Prostate gland (tissue), 2 donors: ENCODE data around the gene GPR4. TPM values are rescaled to one million over a fixed set of nuclear protein-coding genes. Genes with fewer than 3 reads are reported as not detected.

Source experiments
- DNase-seq: peaks from one replicate; pipeline ENCODE4 v3.0.0-alpha.2; 2019; ENCODE audit warnings: low spot score
- H3K27ac ChIP-seq, 2 donors: fragments of 200-600 bp; sonication (generic); 2 replicates each; pipeline ENCODE4 v1.5.1; 2017 to 2019
- H3K27me3 ChIP-seq: fragments of 200-600 bp; sonication (generic); replicated peaks from 2 replicates; pipeline ENCODE4 v1.5.1; 2019; ENCODE audit not compliant: insufficient read depth
- H3K36me3 ChIP-seq, 2 donors: fragments of 200-600 bp; sonication (generic); 1 replicate in 1 of 2; 2 replicates in 1 of 2; pipeline versions ENCODE4 v1.5.1 to v1.8.1; 2017 to 2019
- H3K4me1 ChIP-seq: fragments of 200-600 bp; sonication (generic); replicated peaks from 2 replicates; pipeline ENCODE4 v1.5.1; 2019
- H3K4me3 ChIP-seq, 2 donors: fragments of 200-600 bp; sonication (generic); 2 replicates each; pipeline ENCODE4 v1.5.1; 2017 to 2019
- H3K9me3 ChIP-seq: fragments of 200-600 bp; sonication (generic); 2 replicates; pipeline ENCODE4 v1.5.1; 2017
- CTCF ChIP-seq, 4 experiments: fragments of 200-600 bp in 2 of 4; fragments of 450-650 bp in 2 of 4; sonication (generic) in 2 of 4; IDR thresholded peaks; 1 replicate in 3 of 4; 2 replicates in 1 of 4; pipeline ENCODE4 v1.5.1; 2016 to 2019; ENCODE audit warnings: antibody characterized with exemption in 4 of 4, mild to moderate bottlenecking in 2 of 4, moderate library complexity in 2 of 4
- POLR2A ChIP-seq: fragments of 450-650 bp; IDR thresholded peaks from one replicate; pipeline ENCODE4 v1.6.1; 2016; ENCODE audit warnings: antibody characterized with exemption, mild to moderate bottlenecking
- POLR2AphosphoS5 ChIP-seq: sonication (generic); formaldehyde crosslinking; IDR thresholded peaks from one replicate; pipeline ENCODE4 v1.6.1; 2017; ENCODE audit warnings: antibody characterized with exemption
- WGBS: methylation state at CpG from one replicate; pipeline ENCODE4 v1.1.5; 2018; 5-methylcytosine and 5-hydroxymethylcytosine counted together
- intact Hi-C: fragments of 100-400 bp; cut with DNase I; formaldehyde crosslinking; loops from one replicate; pipeline ENCODE4 v1.14.2; 2022
- total RNA-seq, 2 donors: library from RNA; depleted of rRNA; stranded (reverse); fragments of >200 nt; gene quantifications; one replicate each; pipeline ENCODE4 v1.1.0, GENCODE V29; 2016

GPR4 gene
- total RNA-seq, 2 donors from 2014 or later: 0.55 to 2.4 TPM

DNA sequence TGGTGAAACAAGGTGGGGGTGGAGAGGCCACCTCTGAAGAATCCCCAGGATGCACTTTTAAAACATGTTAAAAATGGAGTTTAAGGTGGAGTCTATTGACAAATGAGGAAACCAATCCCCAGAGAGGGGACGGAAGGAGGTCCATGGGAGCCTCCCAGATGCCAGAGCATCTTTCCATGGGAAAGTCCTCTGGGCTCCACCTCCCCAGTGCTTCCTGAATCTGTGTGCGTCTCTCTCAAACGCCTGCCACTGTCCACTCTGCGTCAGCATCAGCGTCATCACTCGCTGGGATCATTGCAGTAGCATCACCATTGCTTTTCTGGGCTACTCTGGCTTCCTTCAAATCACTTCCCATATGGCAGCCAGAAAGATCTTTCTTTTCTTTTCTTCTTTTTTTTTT, 6.2 kb downstream of the GPR4 start:
- Histone ChIP-seq H3K36me3 (no peaks in the 10 kb centered on the region), H3K9me3 (no peaks in the 10 kb centered on the region), H3K4me1 (no peaks in the 10 kb centered on the region), H3K4me3 (no peak overlapping the region), H3K27me3 (peaks cover 9% of the 10 kb centered on the region), H3K27ac (no peak overlapping the region)
- TF ChIP-seq POLR2AphosphoS5 (no peak), POLR2A (no peak), CTCF (IDR thresholded peaks at IDR 0.05) (no peak)
- intact Hi-C loops: no loop called here
- DNase-seq: no peak
- 57% methylated on average over 6 of the region's 6 CpGs for WGBS

GRCh38 chr19:45593520-45593919, 8.5 kb downstream of the GPR4 start:
- WGBS: 5% methylated on average over 1 of the region's 1 CpG
- Histone ChIP-seq H3K4me3 (no peak overlapping the region), H3K27me3 (no peaks in the 10 kb centered on the region), H3K27ac (no peak overlapping the region), H3K36me3 (no peaks in the 10 kb centered on the region), H3K4me1 (no peaks in the 10 kb centered on the region), H3K9me3 (no peaks in the 10 kb centered on the region)
- intact Hi-C loops: no loop called here
- DNase-seq: no peak
- TF ChIP-seq CTCF (IDR thresholded peaks at IDR 0.05) (no peak), POLR2AphosphoS5 (no peak), POLR2A (no peak)

GRCh38 chr19:45592366-45592765, 9.6 kb downstream of the GPR4 start:
- TF ChIP-seq POLR2A (no peak), POLR2AphosphoS5 (no peak), CTCF (IDR thresholded peaks at IDR 0.05) (no peak)
- intact Hi-C loops: no loop called here

GRCh38 chr19:45591638-45592005, 10.4 kb downstream of the GPR4 start:
- intact Hi-C loops: no loop called here

More at GRCh38 chr19:45592366-45592765, 9.6 kb downstream of the GPR4 start:
- H3K27ac ChIP-seq: no peak overlapping the region
- no peaks in the 10 kb centered on the region for H3K9me3 ChIP-seq
- H3K4me1 ChIP-seq: no peaks in the 10 kb centered on the region
- H3K27me3 ChIP-seq: no peaks in the 10 kb centered on the region
- no peak for DNase-seq
- H3K4me3 ChIP-seq: no peak overlapping the region
- 61% methylated on average over 4 of the region's 4 CpGs for WGBS
- H3K36me3 ChIP-seq: no peaks in the 10 kb centered on the region

More at GRCh38 chr19:45591638-45592005, 10.4 kb downstream of the GPR4 start:
- TF ChIP-seq POLR2A: no peak
- TF ChIP-seq POLR2AphosphoS5: no peak
- TF ChIP-seq CTCF (IDR thresholded peaks at IDR 0.05): no peak
- WGBS: 91% methylated on average over 21 of the region's 21 CpGs
- DNase-seq: no peak
- H3K36me3 ChIP-seq: no peaks in the 10 kb centered on the region
- no peak overlapping the region for H3K27ac ChIP-seq
- no peak overlapping the region for H3K4me3 ChIP-seq
- H3K27me3 ChIP-seq: no peaks in the 10 kb centered on the region
- H3K4me1 ChIP-seq: no peaks in the 10 kb centered on the region
- no peaks in the 10 kb centered on the region for H3K9me3 ChIP-seq
